ENCODE results near the gene AHDC1. TPM values are rescaled to one million over a fixed set of nuclear protein-coding genes. Genes with fewer than 3 reads are reported as not detected.
A peak's percentile ranks its signal among the peaks of the same experiment; 100 is the strongest.

Gene AHDC1
- total RNA-seq, 1 experiment from 2014 or later: 33.7 TPM

DNA sequence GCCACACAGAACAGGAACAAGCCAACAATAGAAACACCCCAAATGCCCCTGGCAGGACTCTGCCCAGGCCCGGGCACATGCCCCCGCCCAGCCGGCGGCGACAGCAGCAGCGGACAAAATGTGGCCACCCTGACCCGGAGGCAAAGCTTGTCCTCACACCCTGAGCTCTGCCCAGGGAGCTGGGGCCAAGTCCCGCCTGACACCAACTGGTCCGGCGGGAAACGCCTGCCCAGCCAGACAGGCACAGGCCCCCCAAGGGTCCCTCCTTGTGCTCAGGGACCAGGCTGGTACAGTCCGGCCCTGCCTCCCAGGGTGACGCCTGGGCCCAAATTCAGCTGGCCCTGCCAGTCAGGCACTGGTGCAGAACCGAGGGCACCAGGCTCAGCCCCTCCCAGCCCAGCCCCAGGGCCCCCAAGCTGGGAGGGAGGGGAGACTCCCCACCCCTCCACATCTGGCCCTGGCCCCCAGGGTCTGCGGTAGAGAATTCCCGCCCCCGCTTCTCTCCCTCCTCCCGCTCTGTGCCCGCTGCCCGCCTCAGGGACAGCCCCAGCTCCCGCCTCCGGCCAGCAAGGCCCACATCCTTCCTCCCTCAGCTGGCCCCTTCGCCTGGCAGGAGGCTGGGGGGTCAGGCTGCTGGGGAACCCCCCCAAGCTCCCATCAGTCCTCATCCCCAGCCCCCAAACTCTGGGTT lies 2.0 kb downstream of the AHDC1 start:
- intact Hi-C loops (cut with micrococcal nuclease): loop anchor here (1.0 to 10.0 kb wide), 2 partner anchors 45 to 557 kb away; no protein-coding TSS in a partner anchor
- CTCF ChIA-PET: interaction anchor here (1.0 to 2.1 kb wide), 5 partner anchors 33 to 67 kb away, joined by 3 to 10 read pairs (median 3); no protein-coding TSS in a partner anchor
- DNase-seq (ENCODE audit: low read depth, low spot score) (no peak), ATAC-seq (no peak)
- Histone ChIP-seq H3K79me2 (ENCODE audit: insufficient read depth, low read length) (peaks cover 63% of the 10 kb centered on the region), H3K36me3 (ENCODE audit: control insufficient read depth in 1 of 2, insufficient read depth in 2 of 2, low read length in 2 of 2) (no peaks in the 10 kb centered on the region), H3K9me3 (ENCODE audit: control insufficient read depth in 1 of 2, insufficient read depth in 1 of 2, low read depth in 1 of 2, low read length in 2 of 2) (no peaks in the 10 kb centered on the region), H3K4me3 (replicated peaks in 1 of 2; ENCODE audit: low read depth in 1 of 2, low read length in 2 of 2) (peak overlapping the region; percentile 85 to 95), H2AFZ (ENCODE audit: low read depth, low read length, poor library complexity, severe bottlenecking) (no peak overlapping the region), H3K27me3 (ENCODE audit: insufficient read depth, low read length) (no peaks in the 10 kb centered on the region), H3K4me1 (ENCODE audit: control insufficient read depth in 1 of 2, insufficient read depth in 2 of 2, low read length in 2 of 2) (peaks cover 38 to 66% of the 10 kb centered on the region in 2 experiments), H3K27ac (ENCODE audit: low read depth, low read length) (peak overlapping the region; percentile 33; the same call in 1 of the 2 replicates), H3K9ac (ENCODE audit: low read length) (peak overlapping the region; percentile 81), H3K9me2 (ENCODE audit: insufficient read depth) (no peaks in the 10 kb centered on the region), H4K20me1 (ENCODE audit: insufficient read depth) (peaks cover 9% of the 10 kb centered on the region; the same call in 1 of the 2 replicates), H3K4me2 (ENCODE audit: low read length) (peak overlapping the region; percentile 88)
- no TSS peak for BruUV-seq (replicated peaks)
- TF ChIP-seq, protein P1, sequence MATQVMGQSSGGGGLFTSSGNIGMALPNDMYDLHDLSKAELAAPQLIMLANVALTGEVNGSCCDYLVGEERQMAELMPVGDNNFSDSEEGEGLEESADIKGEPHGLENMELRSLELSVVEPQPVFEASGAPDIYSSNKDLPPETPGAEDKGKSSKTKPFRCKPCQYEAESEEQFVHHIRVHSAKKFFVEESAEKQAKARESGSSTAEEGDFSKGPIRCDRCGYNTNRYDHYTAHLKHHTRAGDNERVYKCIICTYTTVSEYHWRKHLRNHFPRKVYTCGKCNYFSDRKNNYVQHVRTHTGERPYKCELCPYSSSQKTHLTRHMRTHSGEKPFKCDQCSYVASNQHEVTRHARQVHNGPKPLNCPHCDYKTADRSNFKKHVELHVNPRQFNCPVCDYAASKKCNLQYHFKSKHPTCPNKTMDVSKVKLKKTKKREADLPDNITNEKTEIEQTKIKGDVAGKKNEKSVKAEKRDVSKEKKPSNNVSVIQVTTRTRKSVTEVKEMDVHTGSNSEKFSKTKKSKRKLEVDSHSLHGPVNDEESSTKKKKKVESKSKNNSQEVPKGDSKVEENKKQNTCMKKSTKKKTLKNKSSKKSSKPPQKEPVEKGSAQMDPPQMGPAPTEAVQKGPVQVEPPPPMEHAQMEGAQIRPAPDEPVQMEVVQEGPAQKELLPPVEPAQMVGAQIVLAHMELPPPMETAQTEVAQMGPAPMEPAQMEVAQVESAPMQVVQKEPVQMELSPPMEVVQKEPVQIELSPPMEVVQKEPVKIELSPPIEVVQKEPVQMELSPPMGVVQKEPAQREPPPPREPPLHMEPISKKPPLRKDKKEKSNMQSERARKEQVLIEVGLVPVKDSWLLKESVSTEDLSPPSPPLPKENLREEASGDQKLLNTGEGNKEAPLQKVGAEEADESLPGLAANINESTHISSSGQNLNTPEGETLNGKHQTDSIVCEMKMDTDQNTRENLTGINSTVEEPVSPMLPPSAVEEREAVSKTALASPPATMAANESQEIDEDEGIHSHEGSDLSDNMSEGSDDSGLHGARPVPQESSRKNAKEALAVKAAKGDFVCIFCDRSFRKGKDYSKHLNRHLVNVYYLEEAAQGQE (IDR thresholded peaks at IDR 0.05; ENCODE audit: low read depth): no peak
- no peak for TF ChIP-seq POLR2A (IDR thresholded peaks at IDR 0.05; ENCODE audit: borderline replicate concordance, extremely low read depth, insufficient read depth, insufficient read length)
- TF ChIP-seq ELF1 (IDR thresholded peaks at IDR 0.05; ENCODE audit: borderline replicate concordance, low read depth): no peak
- no peak for TF ChIP-seq ZFX (IDR thresholded peaks at IDR 0.05)
- POLR2A ChIA-PET: interaction anchor here (1.7 kb wide), 1 partner anchor 44 kb away, joined by 6 read pairs; no protein-coding TSS in a partner anchor
- RAD21 ChIA-PET (ENCODE audit: low non-redundant PET in 1 of 2, low total read pairs in 2 of 2, uncharacterized antibody in 2 of 2, unreplicated experiment in 2 of 2): no interaction called here

Measured in HCT116 (cell line).